ENCODE data around the gene HIGD2B.
"Not testable (repeated sequence)": the region's sequence is repeated elsewhere in the genome, so short reads cannot be mapped to it uniquely, and the experiment has no call there.

HIGD2B gene

DNA sequence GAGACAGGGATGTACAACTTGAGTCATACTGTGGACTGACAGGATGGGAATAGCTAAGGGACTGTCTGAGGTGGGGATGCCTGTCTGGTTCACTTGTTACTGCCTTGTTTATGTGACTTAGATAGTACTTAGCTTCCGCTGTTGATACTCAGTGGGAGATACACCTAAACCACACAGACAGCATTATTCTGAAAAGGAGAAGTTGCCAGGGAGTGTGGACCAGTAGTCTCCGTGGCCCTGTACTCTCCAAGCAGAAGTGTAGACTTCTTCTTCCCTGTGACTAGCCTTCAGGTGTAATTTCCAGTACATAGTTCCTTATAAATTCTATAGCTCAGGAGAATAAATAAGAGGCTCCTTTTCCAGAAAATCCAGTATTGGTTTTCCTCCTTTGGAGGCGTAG lies 5.1 kb downstream of the HIGD2B start:
- Histone ChIP-seq H3K9ac (ENCODE audit: low read length in 5 of 5) (no peak overlapping the region), H3K9me3 (ENCODE audit: control insufficient read depth in 5 of 5, low read length in 5 of 5) (no peaks in the 10 kb centered on the region), H3K27ac (ENCODE audit: low read depth, low read length) (no peak overlapping the region), H3K36me3 (ENCODE audit: control insufficient read depth in 5 of 5, insufficient read depth in 5 of 5, low read length in 5 of 5) (no peaks in the 10 kb centered on the region), H3K4me3 (ENCODE audit: low read depth in 1 of 5, low read length in 5 of 5) (no peak overlapping the region), H3K4me1 (ENCODE audit: control insufficient read depth in 5 of 5, insufficient read depth in 5 of 5, low read length in 5 of 5) (peaks cover 0 to 9% (median 8%) of the 10 kb centered on the region in 5 donors), H3K27me3 (ENCODE audit: control insufficient read depth in 5 of 5, insufficient read depth in 4 of 5, low read length in 5 of 5) (peaks cover 0 to 12% (median 2%) of the 10 kb centered on the region in 5 donors)

DNA sequence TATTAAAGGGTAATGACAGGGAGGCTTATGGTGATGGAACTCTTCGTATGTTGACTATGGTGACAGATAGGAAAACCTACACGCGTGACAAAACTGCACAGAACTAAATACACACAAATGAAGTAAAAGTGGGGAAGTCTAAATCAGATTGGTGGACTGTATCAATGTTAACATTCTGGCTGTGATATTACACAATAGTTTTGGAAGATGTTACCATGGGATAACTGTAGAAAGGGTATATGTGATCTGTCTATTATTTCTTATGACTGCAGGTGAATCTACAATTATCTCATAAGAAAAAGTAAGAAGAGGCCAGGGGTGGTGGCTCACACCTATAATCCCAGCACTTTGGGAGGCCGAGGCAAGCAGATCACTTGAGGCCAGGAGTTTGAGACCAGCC lies 9.1 kb downstream of the HIGD2B start:
- H3K4me3 ChIP-seq (ENCODE audit: low read depth in 1 of 5, low read length in 5 of 5), result no peak overlapping the region
- no peaks in the 10 kb centered on the region for H3K4me1 ChIP-seq (ENCODE audit: control insufficient read depth in 5 of 5, insufficient read depth in 5 of 5, low read length in 5 of 5)
- peaks cover 0 to 18% (median 2%) of the 10 kb centered on the region in 5 donors for H3K27me3 ChIP-seq (ENCODE audit: control insufficient read depth in 5 of 5, insufficient read depth in 4 of 5, low read length in 5 of 5)
- H3K27ac ChIP-seq (ENCODE audit: low read depth, low read length), result no peak overlapping the region
- H3K9ac ChIP-seq (ENCODE audit: low read length in 5 of 5), result no peak overlapping the region
- H3K9me3 ChIP-seq (ENCODE audit: control insufficient read depth in 5 of 5, low read length in 5 of 5), result no peaks in the 10 kb centered on the region
- no peaks in the 10 kb centered on the region for H3K36me3 ChIP-seq (ENCODE audit: control insufficient read depth in 5 of 5, insufficient read depth in 5 of 5, low read length in 5 of 5)

DNA sequence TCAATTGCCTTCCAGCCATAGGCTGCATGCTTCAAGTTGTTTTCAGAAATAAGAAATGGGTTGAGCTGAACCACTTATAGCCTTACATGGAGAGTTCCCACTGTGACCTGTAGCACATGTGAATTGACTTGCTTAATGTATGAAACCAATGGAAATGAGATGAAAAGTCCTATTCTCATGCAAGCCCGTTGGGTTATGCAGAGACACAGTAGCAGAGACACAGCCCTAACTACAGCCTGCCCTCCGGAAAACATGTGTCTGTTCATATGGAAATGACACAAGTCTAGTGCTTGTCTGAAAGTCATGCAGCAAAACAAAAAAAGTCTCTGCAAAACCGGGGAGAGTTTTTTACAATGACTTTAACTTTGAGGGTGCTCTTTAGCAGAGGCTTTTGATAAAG lies 14.5 kb downstream of the HIGD2B start:
- Histone ChIP-seq H3K36me3 (ENCODE audit: control insufficient read depth in 5 of 5, insufficient read depth in 5 of 5, low read length in 5 of 5) (no peaks in the 10 kb centered on the region), H3K9me3 (ENCODE audit: control insufficient read depth in 5 of 5, low read length in 5 of 5) (no peaks in the 10 kb centered on the region), H3K9ac (ENCODE audit: low read length in 5 of 5) (no peak overlapping the region), H3K4me3 (ENCODE audit: low read depth in 1 of 5, low read length in 5 of 5) (no peak overlapping the region), H3K4me1 (ENCODE audit: control insufficient read depth in 5 of 5, insufficient read depth in 5 of 5, low read length in 5 of 5) (peaks cover 0 to 7% (median 6%) of the 10 kb centered on the region in 5 donors), H3K27ac (ENCODE audit: low read depth, low read length) (no peak overlapping the region), H3K27me3 (ENCODE audit: control insufficient read depth in 5 of 5, insufficient read depth in 4 of 5, low read length in 5 of 5) (peaks cover 0 to 6% (median 0%) of the 10 kb centered on the region in 5 donors)

DNA sequence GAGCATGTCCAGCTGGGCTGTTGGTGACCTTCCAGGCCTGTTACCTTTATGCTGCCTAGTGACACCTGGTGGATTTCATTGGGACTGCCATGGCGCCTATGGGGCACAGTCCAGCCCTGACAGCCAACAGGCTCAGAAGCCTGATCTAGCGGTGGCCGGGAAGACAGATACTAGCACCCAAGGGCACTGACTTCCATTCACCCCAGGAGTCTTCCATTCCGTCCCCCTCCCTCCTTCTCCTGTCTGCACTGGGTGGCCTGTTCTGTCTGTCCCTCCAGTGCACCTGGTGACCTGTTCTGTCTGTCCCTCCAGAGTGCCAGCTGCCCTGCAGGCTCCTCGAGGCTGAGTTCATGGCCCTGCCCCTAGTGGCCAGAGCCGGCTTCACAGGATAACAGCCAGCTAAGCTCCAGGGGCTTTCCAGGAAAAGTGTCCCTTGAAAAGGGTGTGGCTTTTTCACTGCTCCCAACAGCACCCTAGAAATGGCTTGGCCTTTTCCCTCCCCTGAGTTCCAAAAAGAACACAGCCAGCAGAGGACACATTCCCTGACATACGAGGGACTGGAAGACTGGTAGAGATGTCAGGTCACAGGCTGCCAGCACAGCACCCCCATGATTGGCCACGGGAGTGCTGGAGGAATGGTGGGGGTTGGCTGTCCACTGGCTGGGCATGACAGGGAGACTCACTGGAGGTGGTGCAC lies 15.2 kb downstream of the HIGD2B start:
- H3K9ac ChIP-seq (ENCODE audit: low read length in 5 of 5); H3K36me3 ChIP-seq (ENCODE audit: control insufficient read depth in 5 of 5, insufficient read depth in 5 of 5, low read length in 5 of 5); H3K27ac ChIP-seq (ENCODE audit: low read depth, low read length); H3K9me3 ChIP-seq (ENCODE audit: control insufficient read depth in 5 of 5, low read length in 5 of 5); H3K27me3 ChIP-seq (ENCODE audit: control insufficient read depth in 5 of 5, insufficient read depth in 4 of 5, low read length in 5 of 5); H3K4me1 ChIP-seq (ENCODE audit: control insufficient read depth in 5 of 5, insufficient read depth in 5 of 5, low read length in 5 of 5): not testable (repeated sequence)
- peak overlapping the region; percentile 41 to 59 (median 57) for H3K4me3 ChIP-seq (ENCODE audit: low read depth in 1 of 5, low read length in 5 of 5)

DNA sequence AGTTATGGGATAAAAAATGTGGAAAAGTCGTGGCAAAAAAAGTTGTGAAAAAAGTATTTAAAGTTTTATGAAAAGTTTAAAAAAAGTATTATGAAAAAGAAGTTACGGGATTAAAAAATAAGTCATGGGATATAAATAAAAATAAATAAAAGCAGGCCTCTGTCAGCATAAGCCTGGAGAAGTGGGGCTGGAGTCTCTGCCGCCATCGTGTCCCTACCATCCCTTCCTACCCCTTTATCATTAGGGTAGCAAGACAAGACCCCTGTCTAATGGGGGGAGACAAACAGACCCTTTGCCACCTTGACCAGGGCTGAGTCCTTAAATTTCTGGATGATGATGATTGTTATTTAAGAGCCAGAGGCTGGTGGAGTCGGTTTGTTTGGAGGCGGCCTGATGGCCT lies 16.2 kb downstream of the HIGD2B start:
- H3K27ac ChIP-seq (ENCODE audit: low read depth, low read length); H3K9ac ChIP-seq (ENCODE audit: low read length in 5 of 5); H3K9me3 ChIP-seq (ENCODE audit: control insufficient read depth in 5 of 5, low read length in 5 of 5); H3K4me1 ChIP-seq (ENCODE audit: control insufficient read depth in 5 of 5, insufficient read depth in 5 of 5, low read length in 5 of 5); H3K4me3 ChIP-seq (ENCODE audit: low read depth in 1 of 5, low read length in 5 of 5); H3K27me3 ChIP-seq (ENCODE audit: control insufficient read depth in 5 of 5, insufficient read depth in 4 of 5, low read length in 5 of 5); H3K36me3 ChIP-seq (ENCODE audit: control insufficient read depth in 5 of 5, insufficient read depth in 5 of 5, low read length in 5 of 5): not testable (repeated sequence)

DNA sequence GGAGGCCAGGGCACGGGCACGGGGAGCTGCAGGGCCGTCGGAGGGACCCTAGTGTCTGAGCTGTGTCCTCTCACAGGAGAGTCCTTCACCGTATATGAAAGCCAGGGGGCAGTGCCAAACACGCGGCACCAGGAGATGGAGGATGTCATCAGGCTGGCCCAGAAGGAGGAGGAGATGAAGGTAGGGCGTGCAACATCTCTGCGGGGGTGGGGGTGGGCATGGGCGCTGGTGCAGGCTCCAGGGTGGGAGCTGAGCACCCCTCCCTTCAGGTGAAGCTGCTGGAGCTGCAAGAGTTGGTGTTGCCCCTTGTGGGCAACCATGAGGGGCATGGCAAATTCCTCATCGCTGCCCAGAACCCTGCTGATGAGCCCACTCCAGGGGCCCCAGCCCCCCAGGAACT lies 20.3 kb downstream of the HIGD2B start:
- H3K4me1 ChIP-seq (ENCODE audit: control insufficient read depth in 5 of 5, insufficient read depth in 5 of 5, low read length in 5 of 5); H3K4me3 ChIP-seq (ENCODE audit: low read depth in 1 of 5, low read length in 5 of 5); H3K9ac ChIP-seq (ENCODE audit: low read length in 5 of 5); H3K36me3 ChIP-seq (ENCODE audit: control insufficient read depth in 5 of 5, insufficient read depth in 5 of 5, low read length in 5 of 5); H3K27me3 ChIP-seq (ENCODE audit: control insufficient read depth in 5 of 5, insufficient read depth in 4 of 5, low read length in 5 of 5); H3K9me3 ChIP-seq (ENCODE audit: control insufficient read depth in 5 of 5, low read length in 5 of 5); H3K27ac ChIP-seq (ENCODE audit: low read depth, low read length): not testable (repeated sequence)

DNA sequence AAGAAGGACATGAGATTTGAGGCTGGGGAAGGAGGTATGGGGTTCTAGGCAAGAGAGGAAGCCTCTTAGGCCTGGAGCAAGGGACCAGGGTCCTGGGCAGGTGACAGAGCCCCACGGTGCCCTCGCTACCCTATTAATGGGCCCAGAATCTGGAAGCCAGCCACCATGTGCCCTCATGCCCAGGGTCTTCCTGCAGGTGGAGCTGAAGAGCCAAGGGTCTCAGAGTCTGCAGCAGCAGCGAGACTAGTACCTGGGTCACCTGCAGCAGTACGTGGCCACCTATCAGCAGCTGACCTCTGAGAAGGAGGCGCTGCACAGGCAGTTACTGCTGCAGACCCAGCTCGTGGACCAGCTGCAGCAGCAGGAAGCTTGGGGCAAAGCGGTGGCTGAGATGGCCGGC lies 22.1 kb downstream of the HIGD2B start:
- not testable (repeated sequence) for H3K27ac ChIP-seq (ENCODE audit: low read depth, low read length); H3K4me3 ChIP-seq (ENCODE audit: low read depth in 1 of 5, low read length in 5 of 5); H3K4me1 ChIP-seq (ENCODE audit: control insufficient read depth in 5 of 5, insufficient read depth in 5 of 5, low read length in 5 of 5); H3K36me3 ChIP-seq (ENCODE audit: control insufficient read depth in 5 of 5, insufficient read depth in 5 of 5, low read length in 5 of 5); H3K27me3 ChIP-seq (ENCODE audit: control insufficient read depth in 5 of 5, insufficient read depth in 4 of 5, low read length in 5 of 5); H3K9ac ChIP-seq (ENCODE audit: low read length in 5 of 5); H3K9me3 ChIP-seq (ENCODE audit: control insufficient read depth in 5 of 5, low read length in 5 of 5)

DNA sequence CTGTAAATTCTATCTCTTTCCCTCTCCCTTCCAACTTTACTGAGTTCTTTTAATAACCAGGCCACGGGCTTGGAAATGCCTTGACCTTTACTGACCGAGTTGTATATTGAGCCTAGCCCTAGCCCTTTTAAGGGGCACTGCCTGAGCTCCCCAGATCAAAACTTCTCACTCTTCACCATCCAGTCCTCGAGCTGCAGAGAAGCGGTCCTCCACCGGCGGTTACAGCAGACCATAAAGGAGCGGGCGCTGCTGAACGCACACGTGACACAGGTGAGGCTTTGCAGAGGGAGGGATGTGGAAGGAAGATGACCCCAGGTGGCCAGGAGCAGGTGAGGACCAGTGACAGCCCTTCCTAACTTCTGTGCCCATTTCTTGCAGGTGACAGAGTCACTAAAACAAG lies 24.9 kb downstream of the HIGD2B start:
- H3K4me1 ChIP-seq (ENCODE audit: control insufficient read depth in 5 of 5, insufficient read depth in 5 of 5, low read length in 5 of 5); H3K27ac ChIP-seq (ENCODE audit: low read depth, low read length); H3K4me3 ChIP-seq (ENCODE audit: low read depth in 1 of 5, low read length in 5 of 5); H3K9me3 ChIP-seq (ENCODE audit: control insufficient read depth in 5 of 5, low read length in 5 of 5); H3K27me3 ChIP-seq (ENCODE audit: control insufficient read depth in 5 of 5, insufficient read depth in 4 of 5, low read length in 5 of 5); H3K36me3 ChIP-seq (ENCODE audit: control insufficient read depth in 5 of 5, insufficient read depth in 5 of 5, low read length in 5 of 5); H3K9ac ChIP-seq (ENCODE audit: low read length in 5 of 5): not testable (repeated sequence)

DNA sequence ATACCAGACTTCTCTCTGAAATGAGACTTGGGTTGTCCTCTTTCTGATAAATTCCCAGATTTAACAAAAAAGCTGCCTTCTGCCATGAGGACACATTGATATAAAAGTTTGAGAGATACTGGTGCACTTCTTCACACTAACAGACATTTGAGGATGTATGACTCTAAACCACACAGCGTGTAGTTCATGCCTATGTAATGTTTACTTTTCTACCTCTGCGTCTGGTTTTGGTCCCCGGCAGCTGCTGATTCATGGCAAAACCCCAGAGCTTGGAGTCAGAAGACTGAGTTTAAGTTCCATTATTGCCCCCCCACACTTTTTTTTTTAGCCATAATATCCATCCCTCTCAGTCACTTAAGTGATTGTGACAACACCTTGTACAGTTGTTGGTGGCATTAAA lies 30.0 kb downstream of the HIGD2B start:
- not testable (repeated sequence) for H3K27ac ChIP-seq (ENCODE audit: low read depth, low read length); H3K4me1 ChIP-seq (ENCODE audit: control insufficient read depth in 5 of 5, insufficient read depth in 5 of 5, low read length in 5 of 5); H3K36me3 ChIP-seq (ENCODE audit: control insufficient read depth in 5 of 5, insufficient read depth in 5 of 5, low read length in 5 of 5)

DNA sequence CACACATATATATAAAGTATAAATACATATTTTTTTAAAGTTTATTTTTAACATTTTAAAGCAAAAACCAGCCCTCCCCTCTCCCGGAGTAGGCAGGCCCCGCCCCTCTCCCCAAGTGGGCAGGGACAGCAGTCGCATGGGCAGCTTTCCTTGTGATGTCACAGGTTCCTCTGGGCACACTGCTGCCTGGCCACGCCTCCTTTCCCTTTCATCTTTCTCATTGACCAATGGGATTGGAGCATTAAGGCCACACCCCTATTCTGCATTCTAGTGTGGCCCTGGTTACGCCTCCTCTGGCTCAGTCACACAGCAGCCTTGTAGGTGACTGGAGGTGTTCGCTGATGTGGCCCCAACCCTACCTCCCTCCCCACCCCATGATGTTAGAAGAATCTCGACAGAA lies 31.6 kb downstream of the HIGD2B start, which contains the start of gene GOLGA6B:
GOLGA6B (plus strand) TSS at position 301 of the 400 bp plus-strand sequence; CDS start at position 342, 41 bp downstream.
- not testable (repeated sequence) for H3K9me3 ChIP-seq (ENCODE audit: control insufficient read depth in 5 of 5, low read length in 5 of 5); H3K4me3 ChIP-seq (ENCODE audit: low read depth in 1 of 5, low read length in 5 of 5); H3K4me1 ChIP-seq (ENCODE audit: control insufficient read depth in 5 of 5, insufficient read depth in 5 of 5, low read length in 5 of 5); H3K9ac ChIP-seq (ENCODE audit: low read length in 5 of 5); H3K27me3 ChIP-seq (ENCODE audit: control insufficient read depth in 5 of 5, insufficient read depth in 4 of 5, low read length in 5 of 5); H3K36me3 ChIP-seq (ENCODE audit: control insufficient read depth in 5 of 5, insufficient read depth in 5 of 5, low read length in 5 of 5); H3K27ac ChIP-seq (ENCODE audit: low read depth, low read length)

More for the DNA sequence above, 30.0 kb downstream of the HIGD2B start:
- H3K9me3 ChIP-seq (ENCODE audit: control insufficient read depth in 5 of 5, low read length in 5 of 5); H3K4me3 ChIP-seq (ENCODE audit: low read depth in 1 of 5, low read length in 5 of 5); H3K9ac ChIP-seq (ENCODE audit: low read length in 5 of 5); H3K27me3 ChIP-seq (ENCODE audit: control insufficient read depth in 5 of 5, insufficient read depth in 4 of 5, low read length in 5 of 5): not testable (repeated sequence)
